Non-pigmented ciliary epithelial cell (primary cell): ENCODE measurements around the gene RGS9BP.
"Not testable (repeated sequence)": the region's sequence is repeated elsewhere in the genome, so short reads cannot be mapped to it uniquely, and the experiment has no call there.

Experiments
- DNase-seq: peaks from one replicate; pipeline ENCODE4 v3.0.0-alpha.2; 2010; ENCODE audit warnings: low read depth

RGS9BP gene, protein sequence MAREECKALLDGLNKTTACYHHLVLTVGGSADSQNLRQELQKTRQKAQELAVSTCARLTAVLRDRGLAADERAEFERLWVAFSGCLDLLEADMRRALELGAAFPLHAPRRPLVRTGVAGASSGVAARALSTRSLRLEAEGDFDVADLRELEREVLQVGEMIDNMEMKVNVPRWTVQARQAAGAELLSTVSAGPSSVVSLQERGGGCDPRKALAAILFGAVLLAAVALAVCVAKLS

DNA sequence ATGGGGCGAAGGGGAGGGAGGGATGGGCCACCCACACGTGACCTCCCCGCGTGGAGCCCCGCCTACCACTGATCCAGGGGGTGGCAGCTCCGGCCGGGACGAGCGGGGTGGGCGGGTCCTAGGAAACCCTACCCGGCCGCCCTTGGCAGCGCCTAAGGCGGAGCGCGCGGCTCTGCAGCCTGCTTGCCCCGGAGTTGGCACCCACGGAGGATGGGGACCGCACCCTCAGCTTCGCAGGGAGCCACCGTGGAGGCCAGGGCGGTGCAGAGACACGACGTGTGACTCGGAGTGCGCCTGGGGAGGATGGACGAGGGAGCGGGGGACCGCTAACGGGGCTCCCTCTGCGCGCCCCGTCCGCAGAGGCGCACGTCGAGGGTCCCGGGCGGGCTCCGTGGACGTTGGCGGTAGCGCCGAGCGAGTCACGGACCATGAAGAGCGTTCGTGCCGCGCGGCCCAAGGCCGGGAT lies at the start of gene RGS9BP:
Gene RGS9BP, plus strand, starts transcription at position 129 of the 466 bp plus-strand sequence. CDS start 416 bp downstream, outside the sequence.
- DNase-seq, result no peak

DNA sequence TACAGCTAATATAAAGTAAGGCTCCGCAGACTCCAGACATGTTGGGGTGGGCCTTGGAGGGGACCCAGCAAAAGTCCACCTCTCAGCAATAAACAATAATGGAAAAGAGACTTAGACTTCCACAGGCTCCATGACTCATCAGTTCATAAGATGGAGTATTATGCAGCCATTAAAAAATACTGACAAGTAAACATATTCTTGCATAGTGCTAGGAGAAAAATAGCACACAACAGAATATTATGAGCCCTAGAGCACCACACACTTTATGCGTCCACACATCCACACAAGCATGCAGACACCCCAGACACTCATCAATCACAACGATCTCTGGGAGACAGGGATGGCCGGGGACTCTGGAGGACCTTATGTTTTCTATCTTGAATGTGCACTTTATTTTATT lies 48.7 kb upstream of the RGS9BP start:
- DNase-seq, result no peak

DNA sequence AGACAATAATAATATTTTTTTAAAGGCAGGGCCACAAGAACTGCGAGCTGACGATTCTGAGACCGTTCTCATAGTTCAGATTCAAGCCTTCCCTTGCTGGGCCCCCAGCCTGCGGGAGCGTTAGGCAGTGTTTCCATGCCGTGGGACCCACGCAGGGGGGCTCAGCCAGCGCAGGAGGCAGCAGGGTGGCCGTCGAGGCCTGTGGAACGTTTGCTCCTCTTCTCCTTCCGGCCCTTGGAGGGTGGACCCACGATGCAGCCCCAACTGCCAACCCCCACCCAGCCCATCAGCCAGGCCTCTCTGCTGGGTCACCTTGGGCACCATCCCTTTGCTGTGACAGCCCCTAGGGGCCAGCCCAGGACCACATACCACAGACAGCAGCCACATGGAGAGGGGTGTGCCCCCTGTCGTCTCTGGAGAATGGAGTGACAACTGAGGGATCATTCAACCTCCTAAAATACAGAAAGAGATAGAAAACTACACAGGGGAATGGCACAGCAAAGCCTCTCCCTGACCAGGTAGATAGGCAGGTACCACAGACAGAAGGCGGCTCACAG lies 47.9 kb upstream of the RGS9BP start:
- DNase-seq, result no peak

DNA sequence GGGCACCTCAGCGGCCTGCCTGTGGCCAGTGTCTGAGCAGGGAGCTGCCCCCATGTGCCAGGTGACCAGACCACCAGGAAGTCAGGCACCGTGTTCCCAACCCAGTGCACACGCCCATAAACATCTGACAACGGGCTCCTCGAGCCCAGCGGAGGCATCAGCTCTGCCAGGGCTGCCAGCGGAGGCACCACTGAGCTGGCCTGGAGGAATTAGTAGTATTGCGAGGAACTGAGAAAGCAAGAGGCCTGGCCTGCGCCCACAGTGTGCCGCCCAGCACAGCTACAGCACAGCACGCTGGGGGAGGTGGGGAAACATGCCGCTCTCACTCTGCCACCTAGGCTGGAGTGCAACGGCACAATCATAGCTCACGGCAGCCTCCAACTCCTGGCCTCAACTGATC lies 45.3 kb upstream of the RGS9BP start:
- no peak for DNase-seq

DNA sequence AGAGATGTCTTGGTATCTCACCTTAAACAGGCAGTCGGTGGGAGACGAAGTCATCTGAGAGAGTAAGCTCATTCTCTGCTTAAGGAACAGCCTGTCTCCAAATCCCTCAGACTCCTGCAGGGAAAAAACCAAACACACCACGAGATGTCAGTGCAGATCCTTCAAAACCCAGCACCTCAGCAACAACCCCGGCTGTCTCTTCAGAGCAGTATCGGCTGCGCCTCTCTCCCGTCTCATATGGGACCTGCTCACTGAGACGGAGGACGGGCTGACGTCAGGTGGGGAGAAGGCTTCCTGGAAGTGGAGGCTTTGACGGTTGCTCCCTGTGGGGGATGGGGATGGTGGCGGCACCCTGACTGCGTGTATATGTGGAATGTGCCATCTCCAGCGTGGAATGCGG lies 44.3 kb upstream of the RGS9BP start:
- DNase-seq, result no peak

DNA sequence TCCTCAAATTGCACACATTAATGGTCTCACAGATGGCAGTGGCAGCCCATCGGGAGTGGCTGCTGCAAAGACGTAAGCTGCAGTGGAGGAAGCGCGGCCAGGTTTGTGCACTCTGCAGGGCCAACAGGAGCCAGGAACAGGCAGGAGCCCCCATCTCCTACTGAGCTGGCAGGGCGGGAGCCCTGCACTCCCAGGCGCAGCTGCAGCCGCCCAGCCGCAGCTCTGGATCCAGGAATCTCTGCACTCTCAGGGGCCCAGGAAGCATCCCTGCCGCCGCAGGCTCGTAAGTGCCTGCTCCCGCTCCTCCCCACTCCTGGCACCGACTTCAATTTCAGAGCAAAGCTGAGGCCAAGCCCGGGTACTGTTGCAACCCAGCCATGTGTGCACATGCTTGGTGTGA lies 38.2 kb upstream of the RGS9BP start:
- DNase-seq, result no peak

DNA sequence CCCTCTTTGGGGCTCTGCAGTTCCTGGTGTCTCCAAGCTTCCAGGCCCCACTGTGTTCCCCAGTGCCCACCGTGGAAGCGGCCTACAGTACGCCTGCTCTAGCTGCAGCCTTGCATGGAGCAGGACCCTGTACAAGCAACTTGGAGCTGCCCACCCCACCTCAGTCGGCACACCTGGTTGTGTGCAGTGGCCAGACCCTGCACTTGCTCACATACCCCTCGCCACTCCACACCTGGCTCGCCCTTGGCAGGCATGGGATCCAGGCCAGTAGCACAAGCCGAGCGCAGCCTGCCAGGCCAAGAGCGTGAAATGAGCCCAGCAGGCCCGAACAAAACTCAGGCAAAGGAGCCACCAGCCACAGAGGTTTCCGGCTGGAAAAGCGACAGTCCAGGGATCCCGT lies 37.0 kb upstream of the RGS9BP start:
- no peak for DNase-seq

DNA sequence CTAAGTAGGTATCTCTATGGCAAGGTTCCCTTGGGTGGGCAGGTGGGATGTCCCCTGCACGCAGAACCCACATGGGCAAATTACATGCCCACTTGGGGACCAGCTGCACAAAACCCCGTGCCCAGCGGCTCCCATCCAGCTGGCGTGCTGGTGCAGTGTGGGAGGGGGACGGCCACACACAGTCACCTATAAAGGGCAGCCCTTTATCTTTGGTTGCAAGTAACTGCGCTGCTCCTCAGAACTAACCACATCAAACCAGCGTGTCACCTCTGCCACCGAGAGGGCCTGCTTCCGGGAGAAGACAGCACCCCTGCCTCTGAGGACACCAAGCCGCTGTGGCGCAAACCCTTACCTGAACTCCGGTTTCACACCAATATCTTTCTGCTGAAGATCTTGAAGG lies 32.9 kb upstream of the RGS9BP start:
- no peak for DNase-seq

DNA sequence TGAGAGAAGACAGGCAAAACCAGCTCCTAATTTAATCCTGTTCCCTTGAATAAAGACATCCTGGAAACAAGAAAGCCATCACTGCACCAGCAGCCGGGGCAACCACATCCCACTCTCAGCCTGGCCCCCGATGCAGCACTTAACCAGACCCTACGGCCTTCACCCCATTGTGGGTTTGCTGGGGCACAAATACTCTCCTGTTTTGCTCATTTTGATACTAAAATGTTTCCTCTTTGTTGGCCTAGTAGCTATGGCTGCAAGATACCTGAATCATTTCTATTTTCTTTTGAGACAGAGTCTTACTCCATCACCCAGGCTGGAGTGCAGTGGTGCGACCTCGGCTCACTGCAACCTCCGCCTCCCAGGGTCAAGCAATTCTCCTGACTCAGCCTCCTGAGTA lies 29.1 kb upstream of the RGS9BP start:
- DNase-seq, result no peak

DNA sequence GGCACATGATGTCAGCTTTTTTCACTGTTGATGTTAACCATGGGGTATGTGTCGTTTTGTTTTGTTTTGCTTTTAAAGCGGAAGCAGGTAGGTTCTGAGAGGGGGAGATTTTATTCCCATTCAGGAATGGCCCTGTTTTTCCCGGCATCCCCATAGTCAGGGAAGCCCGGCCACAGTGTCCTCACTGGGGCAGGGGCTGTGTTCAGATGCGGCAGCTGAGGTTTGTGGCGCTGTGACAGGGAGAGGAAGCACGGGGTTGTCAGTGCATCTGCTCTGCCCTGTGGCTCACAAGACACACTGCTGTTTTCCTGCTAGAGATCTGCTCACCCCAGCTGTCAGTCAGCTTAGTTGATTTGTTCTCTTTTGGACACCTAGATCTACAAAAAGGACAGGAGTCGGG lies 28.3 kb upstream of the RGS9BP start:
- no peak for DNase-seq

DNA sequence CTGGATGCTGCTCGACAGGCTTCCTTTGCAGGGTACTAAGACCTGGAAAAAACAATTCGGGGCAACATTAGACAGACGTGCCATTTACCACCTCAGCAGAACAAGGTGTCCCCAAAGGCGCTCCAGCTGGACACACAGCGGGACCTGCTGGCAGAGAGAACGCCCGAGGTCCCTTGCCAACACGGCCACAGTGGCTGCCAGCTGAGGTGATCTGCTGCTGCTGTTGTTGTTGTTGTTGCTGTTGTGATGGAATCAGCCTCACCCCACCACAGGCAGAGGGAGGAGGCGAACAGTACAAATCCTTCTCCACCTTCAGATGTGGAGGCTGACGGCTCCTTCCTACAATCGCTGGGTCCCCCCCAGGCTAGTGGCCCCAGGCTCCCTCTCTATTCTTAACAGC lies 25.9 kb upstream of the RGS9BP start:
- DNase-seq, result no peak

DNA sequence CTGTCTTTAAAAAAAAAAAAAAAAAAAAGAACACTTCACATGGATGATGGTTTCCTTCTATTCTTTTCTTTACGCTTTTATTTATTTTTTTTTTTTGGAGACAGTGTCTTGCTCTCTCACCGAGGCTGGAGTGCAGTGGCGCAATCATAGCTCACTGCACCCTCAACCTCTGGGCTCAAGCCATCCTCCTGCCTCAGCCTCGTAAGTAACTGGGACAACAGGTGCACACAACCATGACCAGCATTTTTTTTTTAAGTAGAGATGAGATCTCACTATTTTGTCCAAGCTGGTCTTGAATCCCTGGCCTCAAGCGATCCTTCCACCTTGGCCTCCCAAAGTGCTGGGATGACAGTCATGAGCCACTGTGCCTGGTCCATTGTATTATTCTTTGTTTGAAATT lies 25.0 kb upstream of the RGS9BP start:
- no peak for DNase-seq

DNA sequence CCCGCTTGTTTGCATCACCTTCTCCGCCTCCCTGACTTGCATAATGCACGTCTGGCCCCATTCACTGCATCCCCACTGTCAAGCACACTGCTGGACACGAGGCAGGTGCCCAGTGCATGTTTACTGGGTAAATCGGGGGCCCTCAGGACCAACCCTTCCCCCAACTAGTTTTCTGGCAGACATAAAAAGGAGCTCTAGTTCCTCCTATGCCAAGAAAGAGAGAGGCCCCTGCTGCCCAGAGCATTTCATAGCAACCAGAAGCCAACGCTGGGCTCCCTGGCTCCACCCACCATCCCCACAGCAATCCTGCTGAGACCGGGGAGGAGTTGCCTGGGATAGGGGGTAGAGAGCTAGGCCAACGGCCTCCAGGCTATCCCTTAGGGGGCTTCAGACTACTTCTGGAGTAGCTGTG lies 23.9 kb upstream of the RGS9BP start:
- no peak for DNase-seq

DNA sequence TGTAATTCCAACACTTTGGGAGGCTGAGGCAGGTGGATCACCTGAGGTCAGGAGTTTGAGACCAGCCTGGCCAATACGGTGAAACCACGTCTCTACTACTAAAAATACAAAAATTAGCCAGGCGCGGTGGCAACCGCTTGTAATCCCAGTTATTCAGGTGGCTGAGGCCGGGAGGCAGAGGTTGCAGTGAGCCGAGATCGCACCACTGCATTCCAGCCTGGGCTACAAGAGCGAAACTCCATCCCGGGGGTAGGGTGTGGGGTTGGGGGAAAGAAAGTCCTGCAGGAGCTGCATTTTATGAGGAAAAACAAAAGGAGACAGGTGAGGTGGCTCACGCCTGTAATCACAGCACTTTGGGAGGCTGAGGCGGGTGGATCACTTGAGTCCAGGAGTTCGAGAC lies 23.3 kb upstream of the RGS9BP start:
- not testable (repeated sequence) for DNase-seq

DNA sequence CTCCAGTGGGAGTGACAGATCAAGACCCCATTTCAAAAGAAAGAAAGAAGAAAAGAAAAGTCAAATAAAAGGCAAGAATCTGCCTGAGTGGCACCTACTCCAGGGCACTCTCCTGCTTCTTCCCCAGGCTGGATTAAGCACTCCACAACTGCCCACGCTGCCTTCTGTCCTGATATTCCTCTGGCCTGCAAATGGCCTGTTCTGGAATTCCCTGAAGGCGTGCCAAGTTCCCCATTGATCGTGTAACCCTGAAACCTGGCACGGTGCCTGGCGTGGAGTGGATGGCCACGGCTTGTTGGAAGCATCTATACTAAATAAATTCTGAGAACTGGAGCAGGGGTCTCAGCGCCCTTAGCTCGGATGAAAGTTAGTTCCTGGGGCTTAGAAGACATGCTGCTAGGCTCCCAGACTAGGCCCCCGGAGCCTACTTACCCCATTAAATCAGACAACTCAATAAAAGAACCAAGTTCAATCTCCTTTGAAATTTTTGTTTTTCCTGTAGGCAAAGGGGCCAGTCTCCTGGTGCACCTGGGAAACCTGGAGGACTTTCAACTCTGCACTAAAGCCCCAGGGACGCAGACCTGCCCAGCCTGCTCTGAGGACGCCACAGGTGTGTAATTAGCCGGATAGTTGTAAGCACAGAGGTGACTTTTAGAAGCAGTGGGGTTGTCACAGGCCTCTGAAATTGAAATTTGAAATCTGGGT lies 22.6 kb upstream of the RGS9BP start:
- peak; percentile 43 for DNase-seq

DNA sequence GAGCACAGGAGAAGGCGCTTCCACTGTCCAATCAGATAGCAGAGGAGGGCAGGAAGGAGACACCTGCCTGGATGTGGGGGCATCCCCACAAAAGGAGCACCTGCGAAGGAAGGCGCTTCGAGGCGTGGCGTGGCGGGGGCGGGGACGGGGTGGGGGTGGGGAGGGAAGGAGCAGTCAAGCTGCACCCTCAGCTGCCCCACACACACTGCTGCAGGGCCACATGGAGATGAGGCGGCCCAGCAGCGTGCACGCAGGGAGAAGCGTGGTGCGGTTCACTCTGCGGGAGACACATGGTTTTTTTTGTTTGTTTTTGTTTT lies 22.1 kb upstream of the RGS9BP start:
- DNase-seq, result no peak

DNA sequence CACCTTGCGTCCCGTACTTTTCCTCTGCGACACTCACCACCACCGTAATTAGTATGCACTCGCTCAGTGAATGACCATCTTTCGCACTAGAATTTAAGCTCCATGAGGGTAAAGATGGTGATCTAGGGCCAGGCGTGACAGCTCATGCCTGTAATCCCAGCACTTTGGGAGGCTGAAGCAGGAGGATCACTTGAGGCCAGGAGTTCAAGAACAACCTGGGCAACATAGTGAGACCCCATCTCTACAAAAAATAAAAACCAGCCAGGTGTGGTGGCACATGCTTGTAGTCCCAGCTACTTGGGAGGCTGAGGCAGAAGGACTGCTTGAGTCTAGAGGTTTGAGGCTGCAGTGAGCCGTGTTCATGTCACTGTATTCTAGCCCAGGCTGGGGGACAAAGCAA lies 19.3 kb upstream of the RGS9BP start:
- not testable (repeated sequence) for DNase-seq

DNA sequence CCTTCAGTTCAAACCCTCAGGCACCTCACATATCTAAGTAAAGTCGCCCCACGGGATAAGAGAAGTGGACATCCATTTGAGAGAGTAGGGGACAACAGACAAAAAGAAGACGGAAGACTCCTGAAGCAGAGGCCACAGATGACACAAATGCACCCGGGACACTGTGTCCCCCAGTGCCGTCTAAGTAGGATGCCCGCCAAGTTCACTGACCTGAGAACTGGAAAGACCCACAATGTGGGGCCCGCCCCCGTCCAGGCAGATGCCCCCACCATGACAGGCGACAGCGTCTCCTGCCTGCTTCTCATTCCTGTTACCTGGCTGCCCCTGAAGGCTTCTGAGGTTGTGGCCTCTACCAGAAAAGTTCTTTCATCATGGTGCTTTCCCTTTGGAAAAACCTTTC lies 17.6 kb upstream of the RGS9BP start:
- no peak for DNase-seq

DNA sequence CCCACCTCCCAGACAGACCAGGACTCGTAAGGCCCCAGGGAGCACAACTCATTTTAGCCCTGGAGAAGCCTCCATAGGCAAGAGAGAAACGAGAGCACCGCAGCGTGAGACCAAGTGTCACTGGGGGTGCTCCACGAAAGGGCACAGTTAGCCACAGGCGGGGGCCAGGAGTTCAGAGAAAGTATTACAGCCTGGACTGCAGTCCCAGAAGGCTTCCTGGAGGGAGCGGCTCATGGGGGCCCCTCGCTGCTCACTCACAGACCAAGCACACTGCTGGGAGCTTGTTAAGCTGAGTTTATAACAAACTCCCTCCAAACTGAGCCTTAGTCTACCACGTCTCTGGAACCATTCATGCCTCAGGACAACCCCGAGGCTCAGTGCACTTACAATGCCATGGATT lies 17.1 kb upstream of the RGS9BP start:
- DNase-seq, result no peak

DNA sequence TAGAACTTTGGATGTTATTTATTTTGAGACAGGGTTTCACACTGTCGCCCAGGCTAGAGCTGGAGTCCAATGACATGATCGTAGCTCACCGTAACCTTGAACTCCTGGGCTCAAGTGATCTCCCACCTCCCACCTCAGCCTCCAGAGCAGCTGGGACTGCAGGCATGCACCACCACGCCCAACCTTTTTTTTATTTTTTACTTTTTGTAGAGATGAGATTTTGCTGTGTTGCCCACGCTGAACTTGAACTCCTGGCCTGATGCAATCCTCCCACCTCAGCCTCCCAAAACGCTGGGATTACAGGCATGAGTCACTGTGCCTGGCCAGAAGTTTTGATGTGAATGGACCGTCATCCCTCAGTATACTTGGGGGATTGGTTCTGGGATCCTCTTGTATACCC lies 14.3 kb upstream of the RGS9BP start:
- no peak for DNase-seq

DNA sequence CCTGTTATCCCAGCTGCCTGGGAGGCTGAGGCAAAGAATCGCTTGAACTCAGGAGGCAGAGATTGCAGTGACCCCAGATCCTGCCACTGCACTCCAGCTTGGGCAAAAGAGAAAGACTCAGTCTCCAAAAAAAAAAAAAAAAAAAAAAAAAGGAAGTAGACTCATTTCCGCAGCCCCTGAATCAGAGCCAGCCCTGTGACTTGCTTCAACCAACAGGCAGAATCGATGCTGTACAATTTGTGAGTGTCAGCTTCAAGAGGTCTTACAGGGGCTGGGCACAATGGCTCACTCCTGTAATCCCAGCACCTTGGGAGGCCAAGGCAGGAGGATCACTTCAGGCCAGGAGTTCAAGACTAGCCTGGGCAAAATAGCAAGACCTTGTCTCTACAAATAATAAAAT lies 13.5 kb upstream of the RGS9BP start:
- DNase-seq, result peak; percentile 30

DNA sequence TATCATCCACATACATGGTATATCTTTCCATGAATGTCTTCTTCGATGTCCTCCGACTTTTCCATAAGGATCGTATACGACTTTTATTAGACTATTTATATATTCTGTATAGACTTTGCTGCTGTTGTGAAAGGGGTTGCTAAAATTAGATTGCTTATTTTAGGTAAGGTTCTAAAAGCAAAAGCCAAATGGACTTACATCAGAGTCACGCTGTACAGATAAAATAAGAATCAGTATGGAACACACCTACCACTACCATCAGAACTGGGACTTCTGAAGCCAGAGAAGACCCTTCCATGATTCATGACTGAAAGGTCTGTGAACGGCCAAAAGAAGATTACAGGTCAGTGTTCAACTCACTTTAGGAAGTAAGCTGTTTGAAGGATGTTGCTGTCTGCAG lies 9.6 kb upstream of the RGS9BP start:
- DNase-seq, result no peak

DNA sequence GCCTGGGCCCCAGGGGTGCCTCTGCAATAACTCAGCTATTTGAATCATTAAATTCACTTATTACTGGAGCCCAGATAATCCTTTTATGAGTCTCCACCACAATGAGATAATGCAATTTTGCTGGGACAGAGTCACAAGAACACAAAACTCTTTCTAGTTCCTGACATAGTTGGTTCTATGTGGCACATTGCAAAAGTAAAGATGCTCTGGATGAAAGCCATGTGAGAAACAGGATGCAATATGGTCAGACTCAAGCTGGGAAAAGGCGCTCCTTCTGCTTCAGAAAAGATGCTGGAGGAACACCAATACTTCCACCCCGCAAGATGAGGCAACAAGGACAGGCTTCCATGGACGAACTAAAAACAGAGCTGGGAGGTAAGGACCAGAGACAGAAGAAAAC lies 6.3 kb upstream of the RGS9BP start:
- DNase-seq, result no peak
